ENCODE data around the gene CFAP44.

GRCh38 chr3:113441051-113441770 is at the start of gene CFAP44:
- TF ChIP-seq POLR2AphosphoS5 (IDR thresholded peaks at IDR 0.05): no peak
- no peak for TF ChIP-seq POLR2A (IDR thresholded peaks at IDR 0.05)
- TF ChIP-seq CTCF (IDR thresholded peaks at IDR 0.05): no peak
- TF ChIP-seq EP300 (IDR thresholded peaks at IDR 0.05; ENCODE audit: low read depth): no peak

All from transverse colon (tissue), 4 donors.